ENCODE results near the gene GDF9.

Gene GDF9

DNA sequence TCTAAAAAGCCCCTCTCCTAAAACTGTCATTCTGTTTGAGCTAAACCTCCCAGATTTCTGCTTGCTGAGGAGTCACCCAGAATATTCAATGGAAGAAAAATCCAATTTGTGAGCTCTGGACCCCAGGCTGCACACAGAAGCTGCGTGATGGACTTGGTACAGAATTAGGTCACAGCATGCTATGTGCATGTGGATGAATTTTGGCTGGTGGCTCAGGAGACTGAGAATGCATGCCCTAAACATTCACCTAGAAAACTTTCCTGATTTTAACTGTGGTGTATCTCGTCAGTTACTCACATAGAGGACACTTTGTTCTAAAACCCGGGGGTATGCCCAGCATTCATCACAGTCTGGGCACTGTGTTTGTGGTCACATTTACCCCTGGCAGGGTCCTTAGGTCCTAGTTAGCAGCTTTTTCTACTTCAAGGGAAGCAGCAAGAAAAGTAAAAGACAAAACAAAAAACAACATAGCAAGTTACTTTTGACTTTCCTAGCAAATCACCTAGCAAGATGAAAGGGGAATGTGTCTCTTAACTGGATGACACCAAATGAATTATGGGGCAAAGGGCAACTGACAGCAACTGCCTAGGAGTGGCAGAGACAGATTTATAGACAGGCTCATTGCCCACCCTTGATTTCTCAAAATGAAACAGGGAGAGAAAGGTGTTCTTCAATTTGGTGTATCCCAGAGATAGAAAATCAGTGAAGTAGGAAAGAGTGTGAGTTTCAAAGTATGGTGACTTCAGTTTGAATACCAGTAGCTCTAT, 27.6 kb downstream of the GDF9 start:
- no peak for DNase-seq (ENCODE audit: low spot score)

GRCh38 chr5:132837868-132838267, 28.4 kb downstream of the GDF9 start:
- DNase-seq (ENCODE audit: low spot score), result no peak

GRCh38 chr5:132836852-132837251, 29.4 kb downstream of the GDF9 start:
- DNase-seq (ENCODE audit: low spot score), result no peak

- DNase-seq (ENCODE audit: low spot score), result no peak
These were observed 32.2 kb downstream of the GDF9 start for GRCh38 chr5:132834057-132834456.

DNA sequence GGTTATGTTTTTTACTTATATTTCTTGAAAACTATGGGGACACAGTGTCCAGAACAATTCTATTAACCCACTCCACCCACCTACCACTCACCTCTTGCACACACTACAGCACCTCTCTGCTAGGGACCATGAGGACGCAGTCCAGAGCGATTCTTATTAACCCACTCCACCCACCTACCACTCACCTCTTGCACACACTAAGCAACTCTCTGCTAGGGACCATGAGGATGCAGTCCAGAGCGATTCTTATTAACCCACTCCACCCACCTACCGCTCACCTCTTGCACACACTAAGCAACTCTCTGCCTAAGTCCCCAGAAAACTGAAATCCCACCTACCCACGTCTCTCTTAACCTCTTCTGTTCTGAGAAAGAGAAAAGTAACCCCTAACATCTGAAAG, 33.7 kb downstream of the GDF9 start:
- no peak for DNase-seq (ENCODE audit: low spot score)

DNA sequence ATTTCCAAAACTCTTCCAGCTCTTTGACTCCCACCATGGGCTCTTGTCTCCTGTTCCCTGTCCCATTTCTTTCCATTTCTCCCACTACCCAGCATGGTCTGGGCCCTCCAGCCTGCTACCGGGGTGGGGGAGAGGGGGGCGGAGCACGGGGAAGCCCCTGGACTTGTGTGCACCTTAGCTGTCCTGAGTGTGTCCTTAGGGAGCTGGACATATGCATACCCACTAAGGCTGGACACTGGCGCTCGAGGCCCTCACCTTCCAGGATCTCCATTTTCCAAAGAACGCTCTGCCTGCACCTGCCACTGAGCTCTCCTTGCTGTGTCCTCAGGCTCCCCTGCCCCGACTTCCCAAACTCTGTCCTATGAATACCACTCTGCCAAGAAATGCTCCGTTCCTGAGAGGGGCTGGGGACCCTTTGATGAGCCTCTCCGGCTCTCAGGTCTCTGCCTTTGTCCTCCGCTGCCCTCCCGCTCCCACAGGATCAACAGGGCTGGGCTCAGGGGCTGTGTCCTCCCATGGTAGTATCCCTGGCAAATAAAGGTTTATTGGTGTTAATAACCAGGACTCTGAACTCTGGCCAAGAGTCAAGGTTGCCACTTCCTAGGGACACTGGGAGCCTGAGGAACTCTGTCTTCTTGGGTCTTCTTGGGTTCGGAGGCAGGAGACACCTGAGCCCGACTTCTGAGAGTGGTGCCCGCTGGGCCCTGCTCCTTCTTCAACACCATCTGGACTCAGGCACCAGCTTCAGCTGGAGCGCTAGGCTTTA, 35.0 kb downstream of the GDF9 start:
- DNase-seq (ENCODE audit: low spot score), result no peak

GRCh38 chr5:132830436-132831094, 35.7 kb downstream of the GDF9 start, which contains the start of gene SHROOM1:
TSS of gene SHROOM1 (minus strand) at chr5:132830647. CDS start at chr5:132826140, 4,507 bp downstream.
- no peak for DNase-seq (ENCODE audit: low spot score)

GRCh38 chr5:132829742-132830435, 36.4 kb downstream of the GDF9 start:
- DNase-seq (ENCODE audit: low spot score), result peak; percentile 82

GRCh38 chr5:132828846-132829494, 37.3 kb downstream of the GDF9 start:
- DNase-seq (ENCODE audit: low spot score), result no peak

DNA sequence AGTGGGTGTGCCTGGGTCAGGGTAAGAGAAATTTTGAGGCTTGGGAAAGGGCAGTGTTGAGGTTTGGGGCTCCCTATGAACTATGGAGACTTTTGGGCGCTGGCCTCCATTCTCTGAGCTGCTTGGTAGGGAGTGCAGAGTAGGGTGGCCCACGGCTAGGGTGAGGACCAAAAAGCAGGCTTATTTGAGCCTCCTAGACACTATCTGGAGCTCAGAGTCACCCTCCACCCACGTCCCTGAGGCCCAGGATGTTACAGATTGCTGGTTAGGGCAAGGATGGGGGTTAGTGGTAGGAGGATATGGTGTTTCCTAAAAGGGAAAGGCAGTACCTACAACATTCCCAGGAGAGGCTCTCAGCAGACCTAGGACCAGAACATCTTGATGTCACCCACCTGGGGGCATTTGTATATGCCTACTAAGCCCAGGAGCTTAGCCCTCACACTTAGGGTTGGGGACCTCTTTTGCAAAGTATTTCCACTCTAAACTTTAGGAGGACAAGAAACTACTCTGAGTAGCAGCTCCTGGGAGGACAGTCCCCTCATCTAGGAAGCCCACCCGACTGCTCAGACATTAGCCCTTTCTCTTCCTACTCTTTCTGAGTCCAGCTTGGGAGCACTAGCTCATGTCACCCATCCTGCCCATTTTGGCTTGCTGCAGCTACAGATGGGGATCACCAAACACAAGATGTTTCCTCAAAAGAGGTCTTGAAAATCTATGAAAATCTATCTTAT, 38.2 kb downstream of the GDF9 start:
- no peak for DNase-seq (ENCODE audit: low spot score)

GRCh38 chr5:132826424-132827082, 39.7 kb downstream of the GDF9 start:
- no peak for DNase-seq (ENCODE audit: low spot score)

DNA sequence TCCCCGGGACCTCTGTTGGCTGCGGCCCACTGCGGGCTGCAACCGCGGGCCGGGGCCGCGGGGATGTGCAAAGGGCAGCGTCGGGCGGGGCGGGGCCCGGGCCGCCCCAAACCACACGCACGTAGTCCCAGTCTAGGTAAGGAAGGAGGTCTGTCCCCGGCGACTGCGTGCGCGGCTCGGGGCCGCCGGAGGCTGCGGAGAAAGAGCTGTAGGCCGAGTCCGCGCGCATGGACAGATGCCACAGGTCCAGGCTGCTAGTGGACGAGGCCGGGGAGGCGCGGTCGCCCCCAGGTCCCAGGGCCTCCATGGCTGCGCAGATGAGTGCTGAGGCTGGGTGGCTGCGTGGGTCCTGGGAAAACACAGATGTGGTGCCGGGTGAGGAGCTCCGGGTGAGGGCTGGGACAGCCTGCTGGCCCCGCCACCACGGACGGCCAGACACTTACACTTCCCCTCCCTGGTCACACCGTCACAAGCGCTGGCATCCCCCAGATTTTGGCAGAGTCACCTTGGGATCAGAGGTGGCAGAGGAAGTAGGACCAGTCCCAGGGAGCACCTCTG, 40.4 kb downstream of the GDF9 start:
- DNase-seq (ENCODE audit: low spot score), result no peak

DNA sequence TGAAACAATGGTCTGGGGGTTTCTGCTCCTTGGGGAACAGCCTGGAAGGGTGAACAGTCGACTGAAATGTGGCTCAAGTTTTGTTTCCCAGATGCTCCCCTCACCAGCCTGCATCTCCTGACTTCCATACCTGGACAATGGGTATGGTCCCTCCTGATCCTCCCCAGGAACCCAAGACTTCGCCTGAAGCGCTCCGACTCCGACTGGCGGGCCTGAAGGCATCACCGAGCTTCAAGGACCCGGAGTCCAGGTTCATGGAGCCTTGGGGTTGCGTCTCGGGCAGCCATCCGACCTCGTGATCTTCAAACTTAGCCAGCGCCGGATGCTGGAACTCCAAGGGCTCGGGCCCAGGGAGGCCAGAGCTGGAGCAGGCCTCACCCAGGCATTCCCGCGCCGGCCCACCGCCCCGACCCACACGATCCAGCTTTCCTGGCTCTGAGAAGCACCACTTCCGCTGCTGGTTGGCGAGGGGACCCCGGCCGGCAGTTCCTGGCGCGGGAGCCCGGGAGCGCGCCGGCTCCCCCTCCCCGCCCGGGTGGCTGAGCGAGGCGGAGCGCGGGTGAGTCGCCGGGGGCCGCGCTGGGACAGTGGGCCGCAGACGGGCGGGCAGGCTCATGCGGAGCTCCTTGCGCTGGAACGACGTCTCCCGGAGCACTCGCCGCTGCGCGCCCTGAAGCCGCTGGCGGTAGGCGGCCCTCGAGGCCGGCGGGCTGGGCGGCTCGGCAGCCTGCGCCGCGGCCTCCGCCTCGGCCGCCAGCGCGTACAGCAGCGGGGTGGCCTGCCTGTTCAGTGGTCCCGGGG, 41.0 kb downstream of the GDF9 start:
- no peak for DNase-seq (ENCODE audit: low spot score)

DNA sequence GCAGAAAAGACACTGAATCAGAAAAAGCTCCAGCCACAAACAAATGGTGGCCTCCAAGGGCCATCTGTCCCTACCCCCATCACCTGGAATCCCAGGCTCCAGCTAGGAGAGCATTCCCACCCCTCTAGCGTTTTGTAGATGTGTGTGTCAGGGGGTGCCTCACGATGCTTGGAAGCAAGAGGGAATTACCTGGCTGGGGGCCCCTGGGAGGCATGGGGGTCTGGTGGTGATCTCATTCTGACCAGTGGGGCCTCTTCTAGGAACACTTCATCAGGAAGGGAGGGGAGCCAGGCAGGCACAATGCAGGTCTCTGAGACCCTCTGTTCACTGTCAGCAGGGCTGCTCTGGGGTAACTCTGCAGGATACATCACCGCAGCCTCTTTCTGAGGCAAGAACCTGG, 41.8 kb downstream of the GDF9 start:
- no peak for DNase-seq (ENCODE audit: low spot score)

- no peak for DNase-seq (ENCODE audit: low spot score)
These were observed 42.7 kb downstream of the GDF9 start for GRCh38 chr5:132823481-132824050.

GRCh38 chr5:132822650-132823480, 43.4 kb downstream of the GDF9 start:
- DNase-seq (ENCODE audit: low spot score), result no peak

DNA sequence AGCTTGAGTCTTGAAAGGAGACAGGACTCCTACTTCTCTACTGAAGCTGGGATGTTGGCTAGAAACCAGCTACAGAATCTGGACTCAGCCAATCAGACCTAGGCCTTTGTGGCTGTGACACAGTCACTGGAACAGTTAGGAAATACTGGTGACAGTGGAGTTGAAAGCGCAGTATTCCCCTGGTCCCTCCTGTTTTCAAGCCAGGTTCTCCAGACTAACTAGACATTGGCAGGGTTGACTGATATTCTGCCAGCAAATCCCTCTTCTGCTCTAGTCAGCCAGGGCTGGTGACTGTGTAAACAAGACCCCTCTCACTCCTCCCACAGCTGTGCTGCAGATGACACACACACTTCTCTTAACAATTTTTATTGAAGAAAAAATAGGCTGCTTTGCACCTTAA, 44.5 kb downstream of the GDF9 start:
- DNase-seq (ENCODE audit: low spot score), result no peak

DNA sequence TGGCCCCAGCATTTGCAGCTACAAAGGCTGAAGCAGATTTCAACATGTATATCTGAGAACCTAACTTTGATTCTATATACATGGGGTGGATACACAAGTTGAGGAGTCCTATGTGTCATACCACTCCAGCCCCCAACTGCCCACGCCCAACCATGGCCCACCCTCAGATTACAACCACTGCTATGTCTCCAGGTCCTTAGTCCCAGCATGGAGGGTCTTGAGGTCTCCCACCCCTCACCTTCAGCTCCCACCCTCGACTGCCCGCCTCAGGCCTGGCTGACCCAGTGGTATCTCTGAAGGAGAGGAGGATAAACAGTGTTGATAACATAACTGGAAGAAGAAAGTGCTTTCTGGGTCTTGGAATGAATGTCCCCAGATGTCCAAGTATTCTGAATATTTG, 44.9 kb downstream of the GDF9 start:
- no peak for DNase-seq (ENCODE audit: low spot score)

Data from left forelimb (tissue), 1 donor.